NCI-H460 (cell line): Measurements from ENCODE around the gene STMN3. TPM values are rescaled to one million over a fixed set of nuclear protein-coding genes. Genes with fewer than 3 reads are reported as not detected.
"Not testable (repeated sequence)": the region's sequence is repeated elsewhere in the genome, so short reads cannot be mapped to it uniquely, and the experiment has no call there.

Experiments
- DNase-seq: peaks from one replicate; pipeline ENCODE4 v3.0.0-alpha.2; 2016; ENCODE audit warnings: low read depth; ENCODE audit errors: extremely low read depth
- total RNA-seq: library from RNA; depleted of rRNA; stranded (reverse); fragments of >200 nt; shearing (Covaris generic); gene quantifications from 2 replicates; pipeline ENCODE4 v1.2.3, GENCODE V29; 2014

STMN3 gene
- total RNA-seq, 1 experiment from 2014 or later: 1.8 TPM

DNA sequence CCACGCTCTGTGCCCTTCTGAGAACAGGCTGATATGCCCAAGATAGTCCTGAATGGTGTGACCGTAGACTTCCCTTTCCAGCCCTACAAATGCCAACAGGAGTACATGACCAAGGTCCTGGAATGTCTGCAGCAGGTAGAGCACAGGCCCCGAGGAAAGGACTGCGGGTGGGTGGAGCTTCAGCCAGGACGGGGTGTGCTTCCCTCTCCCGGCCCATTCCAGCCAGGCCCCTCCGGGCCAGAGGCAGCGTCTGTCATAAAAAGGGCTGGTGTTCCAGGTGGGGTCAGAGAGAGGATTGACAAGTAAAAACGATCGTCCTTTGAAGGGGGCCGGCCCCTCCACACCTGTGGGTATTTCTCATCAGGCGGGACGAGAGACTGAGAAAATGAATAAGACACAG lies 6.1 kb upstream of the STMN3 start:
- no peak for DNase-seq

- no peak for DNase-seq
These were observed 5.5 kb upstream of the STMN3 start for GRCh38 chr20:63658749-63659187.

- peak; percentile 83 for DNase-seq
These were observed 4.9 kb upstream of the STMN3 start, which contains the start of gene RTEL1 for GRCh38 chr20:63657937-63658748. TSS of gene RTEL1 (plus strand) at chr20:63658312. CDS start at chr20:63659403, 1,091 bp downstream.

- DNase-seq: no peak
These were observed 4.2 kb upstream of the STMN3 start for GRCh38 chr20:63657260-63657936.

DNA sequence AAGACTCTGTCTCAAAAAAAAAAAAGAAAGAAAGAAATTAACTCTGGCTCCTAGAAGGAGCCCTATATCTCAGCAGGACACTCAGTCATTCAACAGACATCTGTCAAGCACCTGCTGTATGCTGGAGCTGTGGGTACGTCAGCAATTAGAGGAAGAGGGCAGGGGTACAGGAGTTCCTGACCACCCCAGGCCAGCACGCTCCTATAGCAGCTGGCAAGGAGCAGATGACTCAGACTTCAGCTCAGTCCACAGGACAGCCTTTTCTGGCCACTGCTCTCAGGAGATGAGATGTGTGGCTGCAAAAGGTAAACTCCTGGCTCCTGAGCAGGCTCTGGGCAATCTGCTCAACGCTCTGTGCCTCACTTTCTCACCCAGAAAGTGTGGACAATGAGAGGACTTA lies 3.2 kb upstream of the STMN3 start:
- DNase-seq: no peak

GRCh38 chr20:63655249-63655648 lies 2.0 kb upstream of the STMN3 start:
- no peak for DNase-seq

- DNase-seq: no peak
These were observed 897 bp upstream of the STMN3 start for GRCh38 chr20:63653974-63654668.

DNA sequence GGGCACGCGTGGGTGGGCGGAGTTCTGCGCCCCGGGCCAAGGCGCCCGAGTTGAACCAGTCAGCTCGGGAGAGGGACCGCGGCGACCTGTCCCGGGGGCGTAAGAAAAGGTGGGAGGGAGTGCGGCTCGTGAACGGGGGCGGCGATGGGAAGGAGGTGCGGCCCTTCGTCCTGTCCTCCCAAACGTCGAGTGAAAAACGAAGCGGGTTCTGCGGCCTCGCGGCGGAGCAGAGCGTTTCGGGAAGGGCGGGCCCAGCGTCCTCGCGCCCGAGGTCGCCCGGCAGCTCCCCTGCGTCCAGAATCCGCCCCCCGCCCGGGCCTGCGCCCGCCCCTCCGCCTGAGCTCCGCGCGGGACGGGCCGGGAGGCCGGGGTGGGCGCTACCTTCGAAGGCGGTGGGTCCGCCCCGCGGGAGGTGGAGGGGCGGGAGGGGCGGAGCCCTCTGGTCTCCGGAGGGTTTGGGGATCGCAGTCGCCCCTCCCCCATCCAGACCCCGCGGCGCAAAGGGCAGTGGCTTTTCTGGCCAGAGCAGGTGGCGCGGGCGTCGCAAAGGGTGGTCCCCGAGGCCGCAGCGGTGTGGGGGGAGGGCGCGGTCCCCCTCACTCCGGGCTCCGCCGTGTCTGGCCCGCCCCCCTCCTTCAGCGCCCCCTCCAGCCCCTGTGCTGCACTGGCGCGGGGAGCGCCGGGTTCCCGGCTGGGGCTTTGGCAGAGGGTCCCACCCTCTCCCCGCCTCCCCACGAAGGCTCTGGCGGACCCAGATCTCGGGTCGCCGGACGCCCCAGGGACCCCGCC lies 838 bp downstream of the STMN3 start:
- DNase-seq: no peak

- no peak for DNase-seq
These were observed 1.4 kb downstream of the STMN3 start for GRCh38 chr20:63651942-63652191.

- not testable (repeated sequence) for DNase-seq
These were observed 2.7 kb downstream of the STMN3 start for GRCh38 chr20:63650486-63650885.

- no peak for DNase-seq
These were observed 4.2 kb downstream of the STMN3 start for GRCh38 chr20:63648895-63649589.

GRCh38 chr20:63648190-63648589 lies 5.0 kb downstream of the STMN3 start:
- DNase-seq: no peak

GRCh38 chr20:63645218-63645617 lies 8.0 kb downstream of the STMN3 start:
- no peak for DNase-seq

DNA sequence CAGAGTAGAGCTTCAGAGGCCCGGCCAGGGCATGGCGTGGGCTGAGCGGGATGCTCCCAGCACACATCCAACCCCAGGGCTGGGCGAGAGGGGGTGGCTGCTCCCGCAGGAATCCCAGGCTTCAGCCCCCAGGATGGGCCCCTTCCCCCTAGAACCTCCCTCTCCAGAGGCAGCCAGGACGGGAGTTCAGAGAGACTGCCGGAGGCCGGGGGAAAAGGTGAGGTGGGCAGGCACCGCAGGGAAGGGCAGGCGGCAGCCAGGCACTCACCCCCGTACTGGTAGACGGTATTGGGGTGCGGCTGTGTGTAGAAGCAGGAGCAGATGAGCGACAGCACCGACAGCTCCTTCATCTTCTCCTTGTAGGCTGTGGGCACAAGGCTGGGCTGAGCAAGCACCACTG lies 9.3 kb downstream of the STMN3 start:
- DNase-seq: no peak

DNA sequence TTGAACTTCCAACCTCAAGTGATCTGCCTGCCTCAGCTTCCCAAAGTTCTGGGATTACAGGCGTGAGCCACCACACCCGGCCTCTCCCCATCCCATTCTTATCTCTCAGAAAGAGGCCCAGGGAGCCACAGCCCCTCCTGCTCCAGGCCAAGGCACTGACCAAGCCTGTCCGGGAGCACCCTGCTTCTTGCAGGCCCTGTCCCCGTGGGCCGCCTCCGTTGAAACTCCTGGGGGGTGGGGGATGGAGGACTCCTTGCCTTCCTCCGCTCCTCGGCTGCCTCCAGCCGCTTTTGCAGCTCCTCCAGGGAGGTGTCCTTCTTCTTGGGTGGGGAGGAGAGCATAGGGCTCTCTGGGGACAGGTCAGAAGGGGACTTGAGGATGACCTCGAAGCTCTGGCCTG lies 9.7 kb downstream of the STMN3 start:
- no peak for DNase-seq

DNA sequence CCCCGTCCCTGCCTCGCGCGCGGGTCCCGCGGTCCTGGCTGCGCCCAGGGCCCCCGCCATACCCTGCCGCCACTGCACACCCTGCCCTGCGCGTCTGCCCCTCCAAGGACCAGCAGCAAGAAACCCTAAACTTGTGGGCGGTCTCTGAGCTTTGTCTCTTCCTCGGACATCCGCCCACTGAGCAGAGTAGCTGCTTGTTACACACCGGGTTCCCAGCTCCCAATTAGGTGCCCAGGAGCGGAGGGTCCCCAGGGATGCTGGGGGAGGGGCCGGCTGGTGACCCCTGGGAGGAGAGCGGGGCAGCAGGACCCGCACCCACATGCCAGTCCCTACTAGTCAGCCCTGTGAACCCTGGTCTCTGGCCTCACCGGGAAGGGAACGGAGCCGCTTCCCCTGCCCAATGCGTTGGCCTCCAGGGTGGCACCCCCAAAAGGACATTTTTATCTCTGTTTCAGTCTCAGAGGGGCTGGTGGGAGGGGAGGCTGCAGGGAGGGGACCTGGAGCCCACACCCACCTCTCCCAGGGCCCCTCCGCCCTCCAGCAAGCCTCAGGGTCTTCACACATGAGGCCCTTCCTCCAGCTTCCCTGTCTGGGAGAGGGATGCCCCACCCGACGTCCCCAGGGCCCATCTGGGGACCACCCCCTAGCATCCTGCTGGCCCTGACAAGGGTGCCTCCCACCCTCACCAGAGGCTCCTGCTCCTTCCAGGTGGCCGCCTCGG lies 10.5 kb downstream of the STMN3 start:
- no peak for DNase-seq

GRCh38 chr20:63641792-63642523 lies 11.3 kb downstream of the STMN3 start:
- peak; percentile 62 for DNase-seq

GRCh38 chr20:63641146-63641791 lies 12.0 kb downstream of the STMN3 start:
- DNase-seq: no peak
